TTC549 (cell line): Measurements from ENCODE around the gene MCTP1.

ENCODE experiments used
- FAIRE-seq: peaks from 2 replicates; lab custom pipeline; 2012; peaks lifted over from hg19 to GRCh38; lab: Jason Lieb, UNC

Gene MCTP1

DNA sequence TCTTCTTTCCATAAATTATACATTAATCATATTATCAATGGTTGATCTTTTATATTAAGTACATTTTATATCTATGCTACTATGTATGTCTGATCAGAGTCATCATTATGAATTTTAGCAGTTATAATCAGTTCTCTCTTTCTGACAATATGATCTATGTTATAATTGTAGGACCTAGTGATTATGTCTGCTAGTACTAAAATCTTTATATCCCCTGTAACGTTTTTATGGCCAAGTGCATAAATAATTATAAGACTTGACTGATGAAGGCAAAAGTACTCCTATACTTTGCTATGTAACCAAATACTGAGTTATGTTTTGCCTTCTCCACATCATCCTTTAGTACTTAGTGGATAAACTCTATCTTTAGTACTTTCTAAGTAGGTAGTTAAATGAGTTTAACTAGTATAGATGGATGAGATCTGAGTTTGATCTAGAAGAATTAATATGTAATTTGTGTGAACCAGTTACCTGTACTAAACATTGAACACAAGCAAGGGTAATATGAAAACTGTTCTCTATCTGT, 591.0 kb downstream of the MCTP1 start:
- FAIRE-seq, result no peak

DNA sequence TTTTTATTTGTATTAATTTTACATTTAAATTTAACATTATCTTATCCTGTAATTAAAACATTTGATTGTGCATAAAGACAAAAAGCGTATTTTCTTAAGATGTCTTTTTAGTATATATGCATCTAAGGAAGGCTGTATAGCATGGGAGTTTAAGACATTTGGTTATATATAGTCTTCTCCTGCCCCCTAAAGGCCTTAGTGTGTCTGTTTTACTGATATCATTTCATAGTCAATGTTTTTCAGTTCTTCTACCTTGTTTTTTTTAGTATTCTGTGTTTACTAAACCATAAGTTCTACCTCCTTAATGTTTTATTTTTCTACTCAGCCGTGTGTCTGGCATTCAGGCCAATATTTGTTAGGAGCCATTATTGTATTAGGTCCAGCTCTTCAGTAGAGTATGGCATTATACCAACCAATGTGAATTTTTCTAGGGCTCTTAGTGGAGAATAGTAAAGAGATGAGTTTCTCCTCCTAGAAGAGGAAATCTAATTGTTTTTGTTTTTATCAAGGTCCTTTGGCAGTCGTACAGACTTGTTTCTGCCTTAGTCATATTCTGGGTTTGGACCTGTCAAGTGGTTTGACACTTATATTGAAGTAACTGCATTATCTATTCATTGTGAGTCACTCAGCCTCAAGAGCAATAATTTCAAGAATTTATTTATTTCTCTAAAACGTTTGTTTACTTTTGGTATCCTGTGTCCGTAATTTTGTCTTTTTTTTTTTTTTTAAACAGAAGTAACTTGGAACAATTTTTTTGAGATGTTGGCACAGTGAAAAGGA, 591.7 kb downstream of the MCTP1 start:
- FAIRE-seq, result peak; percentile 96

DNA sequence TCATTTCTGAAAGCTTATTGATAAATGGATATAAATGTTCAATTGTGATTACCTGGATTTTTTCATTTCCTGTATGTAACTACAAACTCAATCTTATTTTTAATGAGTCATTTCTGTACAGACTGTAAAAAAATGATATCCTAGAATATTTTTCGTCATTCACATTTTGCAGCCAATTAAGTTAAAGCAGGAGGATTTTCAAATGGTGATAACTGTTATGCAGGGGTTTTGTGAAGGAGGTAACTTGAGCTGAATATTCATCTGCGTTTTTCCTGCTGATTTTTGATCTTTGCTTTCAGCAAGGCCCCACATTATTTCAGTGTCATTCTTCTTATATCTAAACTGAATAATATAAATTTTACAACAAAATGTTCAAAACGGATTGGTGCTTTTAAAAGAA, 592.3 kb downstream of the MCTP1 start:
- no peak for FAIRE-seq

GRCh38 chr5:94691949-94692348, 592.9 kb downstream of the MCTP1 start:
- no peak for FAIRE-seq

DNA sequence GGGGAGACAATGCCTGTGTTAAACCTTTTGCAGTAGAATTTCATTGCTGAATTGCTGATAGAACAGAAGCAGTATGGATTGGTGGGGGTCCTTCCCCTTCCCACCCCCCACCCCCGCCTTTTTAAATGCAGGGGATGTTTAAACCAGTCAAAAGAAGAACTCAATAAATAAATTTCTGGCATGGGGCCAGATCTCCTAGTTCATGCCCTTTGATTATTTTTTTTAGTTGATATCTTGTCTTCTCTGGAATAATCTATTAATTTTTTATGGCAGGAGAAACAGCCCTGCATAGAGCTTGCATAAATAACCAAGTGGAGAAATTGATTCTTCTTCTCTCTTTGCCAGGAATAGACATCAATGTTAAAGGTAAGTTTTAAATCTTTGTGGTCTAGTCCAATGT, 593.6 kb downstream of the MCTP1 start:
- no peak for FAIRE-seq

- FAIRE-seq, result no peak
Measured at GRCh38 chr5:94690778-94691177, 594.1 kb downstream of the MCTP1 start.

DNA sequence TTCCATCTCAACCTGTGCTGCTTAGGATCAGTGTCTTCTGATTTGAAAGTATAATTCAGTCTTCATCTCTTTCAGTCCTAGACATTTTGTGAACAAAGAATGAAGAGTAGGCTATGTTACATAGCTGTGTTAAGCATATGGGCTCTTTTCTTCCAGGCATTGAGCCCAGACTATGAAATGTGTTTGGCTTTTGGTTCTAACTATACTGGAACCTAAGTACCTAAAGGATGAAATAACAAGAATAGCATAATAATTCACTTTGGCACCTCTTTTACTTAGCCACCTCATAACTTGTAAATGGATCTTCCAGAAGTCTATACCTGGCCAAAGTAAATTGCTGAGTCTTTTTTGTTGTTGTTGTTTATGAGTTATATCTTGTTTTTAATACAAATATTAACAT, 595.0 kb downstream of the MCTP1 start:
- FAIRE-seq, result no peak

DNA sequence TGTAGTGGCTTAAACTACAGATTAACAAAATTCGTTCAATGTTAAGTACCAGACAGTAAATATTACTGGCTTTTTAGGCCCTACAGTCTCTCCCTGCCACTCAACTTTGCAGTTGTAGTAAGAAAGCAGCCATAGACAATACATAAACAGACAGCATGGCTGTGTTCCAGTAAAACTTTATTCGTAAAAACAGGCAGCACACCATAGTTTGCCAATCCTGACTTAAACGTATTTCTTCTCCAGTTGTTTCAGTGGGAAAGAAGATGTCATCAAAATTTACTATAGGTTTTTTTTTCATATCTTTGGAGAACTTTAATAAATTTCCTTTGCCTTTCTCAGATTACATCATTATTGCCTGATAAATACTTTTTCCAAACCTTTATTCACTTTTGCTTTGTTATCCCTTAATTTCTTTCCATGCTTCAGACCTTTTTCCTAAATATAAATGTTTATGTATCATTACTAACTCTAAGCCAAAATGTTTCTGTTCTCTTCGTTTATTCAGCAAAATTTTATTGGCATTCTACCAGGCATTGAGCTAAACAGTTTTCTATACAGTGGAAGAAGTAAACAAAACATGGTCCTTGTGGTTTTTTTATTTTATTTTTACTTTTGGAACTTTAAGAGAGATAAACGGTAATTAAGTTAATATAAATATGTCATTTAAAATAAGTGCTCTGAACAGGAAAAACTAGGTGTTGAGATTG, 601.9 kb downstream of the MCTP1 start:
- no peak for FAIRE-seq

DNA sequence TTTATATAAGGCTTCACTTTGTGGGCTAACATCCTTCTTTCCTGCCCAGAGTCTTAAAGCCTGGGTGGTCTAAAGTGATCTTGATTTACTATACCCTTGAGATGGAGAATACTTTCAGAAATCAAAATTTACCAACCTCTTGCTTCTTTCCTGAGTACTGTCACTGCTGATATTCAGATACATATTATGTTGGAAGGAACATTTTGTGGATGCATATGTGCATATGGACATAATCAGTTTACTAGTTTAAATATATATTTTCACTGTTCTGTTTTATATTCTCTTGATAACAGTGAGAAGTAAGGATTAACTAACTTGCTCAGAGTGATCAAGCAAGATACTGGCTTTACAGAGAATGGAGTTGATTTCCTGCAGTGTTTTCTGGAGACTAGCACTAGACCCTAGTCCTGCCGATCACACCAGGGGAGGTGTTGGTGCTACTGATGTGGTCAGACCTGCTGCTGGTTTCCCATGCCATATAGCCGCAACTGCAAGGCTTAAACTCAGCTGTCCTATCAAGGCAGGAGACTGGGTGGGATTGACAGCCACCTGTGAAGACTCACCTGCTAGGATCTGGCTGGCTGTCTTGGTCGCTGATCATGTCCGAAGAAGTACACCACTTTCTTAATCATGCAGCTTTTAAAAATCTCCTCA, 608.8 kb downstream of the MCTP1 start:
- FAIRE-seq, result no peak

DNA sequence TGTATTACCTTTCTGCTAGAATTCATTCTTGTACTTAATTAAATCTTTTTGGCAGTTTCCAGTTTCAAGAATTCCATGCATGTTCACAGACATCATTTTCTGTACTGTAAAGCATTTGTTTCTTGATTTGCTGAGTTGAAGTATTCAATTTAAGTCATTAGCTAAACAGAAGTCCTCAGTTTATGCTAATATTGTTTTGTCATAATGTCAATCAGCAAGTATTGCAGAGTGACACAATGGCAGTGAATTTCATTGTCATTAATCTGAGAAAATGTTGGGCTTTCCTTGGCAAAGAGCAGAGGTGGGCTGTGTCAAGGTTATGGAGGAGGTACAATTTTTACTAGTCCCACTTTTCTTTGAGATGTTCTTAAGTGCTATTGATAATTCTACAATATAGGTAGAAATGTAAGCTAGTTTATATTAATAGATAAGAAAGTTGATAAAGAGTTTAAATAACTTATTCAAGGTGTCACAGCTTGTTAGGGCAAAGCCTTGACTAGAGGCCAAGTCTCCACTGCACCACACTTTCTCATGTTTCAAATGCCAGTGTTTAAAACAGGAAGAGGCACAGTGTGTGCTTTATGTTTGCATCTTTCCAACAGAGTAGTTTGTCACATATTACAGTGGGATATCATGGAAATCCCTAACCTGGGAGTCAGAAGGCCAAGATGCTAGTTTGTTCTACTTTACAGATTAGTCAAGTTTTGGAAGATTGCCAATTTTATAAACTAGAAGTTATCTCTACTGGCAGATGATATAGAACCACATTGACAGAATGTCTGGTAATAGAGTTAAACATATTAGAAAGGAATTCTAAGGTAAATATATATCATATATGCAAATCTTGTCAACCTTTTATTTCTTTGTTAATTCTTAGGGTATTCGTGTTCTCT, 610.2 kb downstream of the MCTP1 start:
- FAIRE-seq, result no peak

DNA sequence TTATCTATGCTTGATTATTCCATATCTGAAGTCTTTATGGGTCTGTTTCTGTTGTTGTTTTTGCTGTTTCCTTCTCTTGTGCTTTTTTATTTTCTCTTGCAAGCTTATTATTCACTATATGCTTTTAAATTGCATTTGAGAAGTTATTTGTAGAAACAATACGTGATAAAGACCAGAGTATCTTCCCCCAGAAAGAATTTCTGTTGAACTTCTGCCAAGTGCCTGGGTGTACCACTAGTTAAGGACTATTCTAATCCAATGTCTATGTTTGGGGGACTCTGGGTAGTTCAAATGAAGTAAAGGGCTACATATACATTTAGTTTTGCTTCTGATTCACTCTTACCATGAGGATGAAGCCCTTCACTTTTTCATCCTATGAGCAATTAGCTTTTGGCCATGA, 612.1 kb downstream of the MCTP1 start:
- FAIRE-seq, result no peak

- no peak for FAIRE-seq
Measured at GRCh38 chr5:94670726-94671125, 614.2 kb downstream of the MCTP1 start.

- FAIRE-seq, result no peak
Measured at GRCh38 chr5:94667937-94668336, 617.0 kb downstream of the MCTP1 start.

GRCh38 chr5:94661086-94661485, 623.8 kb downstream of the MCTP1 start:
- FAIRE-seq, result no peak

GRCh38 chr5:94660506-94660905, 624.4 kb downstream of the MCTP1 start:
- FAIRE-seq, result no peak

DNA sequence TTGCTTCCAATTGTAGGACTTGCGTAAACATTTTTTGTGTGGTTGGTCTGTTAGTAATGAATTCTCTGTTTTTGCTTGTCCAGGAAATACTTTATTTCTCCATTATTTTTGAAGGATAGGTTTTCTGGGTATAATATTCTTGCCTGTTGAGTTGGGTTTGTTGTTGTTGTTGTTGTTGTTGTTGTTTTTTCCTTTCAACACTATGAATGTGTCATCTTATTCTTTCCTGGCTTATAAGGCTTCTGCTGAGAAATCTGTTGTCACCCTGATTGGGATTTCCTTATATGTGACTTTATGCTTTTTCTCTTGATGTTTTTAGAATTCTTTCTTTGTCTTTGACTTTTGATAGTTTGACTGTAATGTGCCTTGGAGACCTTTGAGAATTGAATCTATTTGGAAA, 626.6 kb downstream of the MCTP1 start:
- no peak for FAIRE-seq
